A549 (cell line): ENCODE results near the gene ETV7. TPM values are rescaled to one million over a fixed set of nuclear protein-coding genes. Genes with fewer than 3 reads are reported as not detected.

ENCODE experiments used
- ATAC-seq, 2 experiments: fragments of 200-7000 bp in 1 of 2; fragments of >200 bp in 1 of 2; cut with Nextera tagmentation in 1 of 2; cut with Tn5 transposase in 1 of 2; 3 replicates each; pipeline versions ENCODE4 v1.8.0 to v1.9.1; 2018 to 2020; ENCODE audit warnings: mild to moderate bottlenecking in 1 of 2, moderate library complexity in 1 of 2
- CTCF ChIA-PET: fragments of 300-600 bp; sonication (Branson Sonifier 250); formaldehyde crosslinking; extraction: SDS; loops from one replicate; lab custom pipeline; 2021; ENCODE audit warnings: antibody characterized with exemption, inconsistent platforms; lab: Yijun Ruan, JAX
- POLR2A ChIA-PET: fragments of 350-600 bp; formaldehyde crosslinking; extraction: SDS; loops from one replicate; lab custom pipeline; 2021; ENCODE audit warnings: antibody characterized with exemption, inconsistent platforms; lab: Yijun Ruan, JAX
- DNase-seq, 2 experiments: peaks; one replicate each; pipeline versions ENCODE4 v3.0.0 to v3.0.0-alpha.2; 2011 to 2016; ENCODE audit warnings: low read depth in 1 of 2, low spot score in 1 of 2
- FAIRE-seq: peaks from 2 replicates; lab custom pipeline; 2011; peaks lifted over from hg19 to GRCh38; lab: Jason Lieb, UNC
- H3K27ac ChIP-seq, 2 experiments: fragments of >200 bp; sonication (Bioruptor Twin); formaldehyde crosslinking; 3 replicates each; pipeline ENCODE4 v1.5.1; 2016 to 2017
- H3K4me1 ChIP-seq: fragments of >200 bp; sonication (Bioruptor Twin); formaldehyde crosslinking; 3 replicates; pipeline ENCODE4 v1.6.1; 2016
- H3K4me2 ChIP-seq: fragments of >200 bp; sonication (Bioruptor Twin); formaldehyde crosslinking; 3 replicates; pipeline ENCODE4 v1.6.1; 2016
- H3K4me3 ChIP-seq: fragments of >200 bp; sonication (Bioruptor Twin); formaldehyde crosslinking; 3 replicates; pipeline ENCODE4 v1.5.1; 2016
- H3K9me3 ChIP-seq: fragments of >200 bp; sonication (Bioruptor Twin); formaldehyde crosslinking; 3 replicates; pipeline ENCODE4 v1.6.1; 2016
- CBX8 ChIP-seq: fragments of 200-600 bp; sonication (generic); IDR thresholded peaks from 2 replicates; pipeline ENCODE4 v1.6.1; 2016
- CEBPB ChIP-seq, 2 experiments: fragments of >200 bp in 1 of 2; sonication (Bioruptor Twin) in 1 of 2; formaldehyde crosslinking in 1 of 2; IDR thresholded peaks; 2 replicates each; pipeline ENCODE4 v1.6.1; 2012 to 2016
- CHD2 ChIP-seq: fragments of 150-350 bp; IDR thresholded peaks from 2 replicates; pipeline ENCODE4 v1.6.1; 2014; ENCODE audit warnings: low read length; ENCODE audit not compliant: partially characterized antibody
- CHD4 ChIP-seq: fragments of 200-600 bp; sonication (generic); IDR thresholded peaks from 2 replicates; pipeline ENCODE4 v1.6.1; 2016; ENCODE audit warnings: antibody characterized with exemption, mild to moderate bottlenecking, borderline replicate concordance
- EP300 ChIP-seq, 2 experiments: fragments of >200 bp; sonication (Bioruptor Twin); formaldehyde crosslinking; IDR thresholded peaks; 2 replicates in 1 of 2; 3 replicates in 1 of 2; pipeline ENCODE4 v1.6.1; 2016 to 2017
- GATA3 ChIP-seq: IDR thresholded peaks from 2 replicates; pipeline ENCODE4 v1.6.1; 2012; ENCODE audit warnings: borderline replicate concordance
- HDAC2 ChIP-seq: fragments of 200-600 bp; sonication (generic); IDR thresholded peaks from 2 replicates; pipeline ENCODE4 v1.6.1; 2016
- HOXB13 ChIP-seq: fragments of 250-450 bp; sonication (Bioruptor Pico); IDR thresholded peaks from 2 replicates; pipeline ENCODE4 v1.5.0; 2020; ENCODE audit warnings: low read depth, mild to moderate bottlenecking, moderate library complexity
- HOXB5 ChIP-seq: fragments of 250-450 bp; sonication (Bioruptor Pico); IDR thresholded peaks from 2 replicates; pipeline ENCODE4 v1.5.0; 2020; ENCODE audit warnings: mild to moderate bottlenecking, moderate library complexity
- KDM1A ChIP-seq: fragments of 200-600 bp; sonication (generic); IDR thresholded peaks from 2 replicates; pipeline ENCODE4 v1.6.1; 2016; ENCODE audit warnings: low read depth, mild to moderate bottlenecking
- KDM5A ChIP-seq: fragments of 200-600 bp; sonication (generic); IDR thresholded peaks from 2 replicates; pipeline ENCODE4 v1.6.1; 2016; ENCODE audit warnings: antibody characterized with exemption, mild to moderate bottlenecking
- MAZ ChIP-seq: fragments of 150-350 bp; IDR thresholded peaks from 2 replicates; pipeline ENCODE4 v1.6.1; 2014; ENCODE audit warnings: antibody characterized with exemption, low read depth, low read length, borderline replicate concordance
- NFE2L2 ChIP-seq: fragments of 150-350 bp; conservative IDR thresholded peaks from 2 replicates; pipeline ENCODE4 v1.6.1; 2014; ENCODE audit warnings: low read length
- NR3C1 ChIP-seq: fragments of >200 bp; sonication (Bioruptor Twin); formaldehyde crosslinking; IDR thresholded peaks from 3 replicates; pipeline ENCODE4 v1.6.1; 2017
- PHF8 ChIP-seq: fragments of 200-600 bp; sonication (generic); IDR thresholded peaks from 2 replicates; pipeline ENCODE4 v1.6.1; 2016; ENCODE audit warnings: low read depth, mild to moderate bottlenecking, antibody characterized with exemption, moderate library complexity, borderline replicate concordance
- RARB ChIP-seq: fragments of 250-450 bp; sonication (Bioruptor Pico); IDR thresholded peaks from 2 replicates; pipeline ENCODE4 v1.8.0; 2021; ENCODE audit warnings: mild to moderate bottlenecking, moderate library complexity
- RNF2 ChIP-seq: fragments of 200-600 bp; sonication (generic); IDR thresholded peaks from 2 replicates; pipeline ENCODE4 v1.6.1; 2016; ENCODE audit warnings: low read depth, mild to moderate bottlenecking, antibody characterized with exemption, moderate library complexity, borderline replicate concordance
- SMC3 ChIP-seq: fragments of >200 bp; sonication (Bioruptor Twin); formaldehyde crosslinking; IDR thresholded peaks from 3 replicates; pipeline ENCODE4 v1.6.1; 2018; ENCODE audit warnings: inconsistent platforms
- TFCP2L1 ChIP-seq: fragments of 250-450 bp; sonication (Bioruptor Pico); IDR thresholded peaks from 2 replicates; pipeline ENCODE4 v1.5.0; 2021; ENCODE audit warnings: mild to moderate bottlenecking
- ZC3H11A ChIP-seq: fragments of 450-650 bp; IDR thresholded peaks from 2 replicates; pipeline ENCODE4 v1.6.1; 2014; ENCODE audit warnings: antibody characterized with exemption, mild to moderate bottlenecking
- ZFP36 ChIP-seq: fragments of 450-650 bp; IDR thresholded peaks from 2 replicates; pipeline ENCODE4 v1.6.1; 2014; ENCODE audit warnings: borderline replicate concordance; ENCODE audit not compliant: partially characterized antibody
- ZNF302 ChIP-seq: fragments of 250-450 bp; sonication (Bioruptor Pico); IDR thresholded peaks from 2 replicates; pipeline ENCODE4 v1.9.0; 2021; ENCODE audit warnings: inconsistent platforms, mild to moderate bottlenecking, moderate library complexity
- ZSCAN20 ChIP-seq: fragments of 250-450 bp; sonication (Bioruptor Pico); IDR thresholded peaks from 2 replicates; pipeline ENCODE4 v1.8.0; 2022; ENCODE audit warnings: mild to moderate bottlenecking, moderate library complexity
- WGBS: methylation state at CpG from one replicate; pipeline ENCODE4 v1.1.6; 2017; ENCODE audit errors: missing lambda C conversion rate; 5-methylcytosine and 5-hydroxymethylcytosine counted together
- polyA plus RNA-seq, 4 experiments: library from polyadenylated mRNA; depleted of rRNA in 3 of 4; stranded (reverse); fragments of >200 nt; fragmentation: RNase III in 1 of 4; extraction: RNeasy Plus Mini Kit Qiagen cat#74134 plus additional on column Dnase treatment in 1 of 4; gene quantifications; 2 replicates in 3 of 4; 3 replicates in 1 of 4; pipeline ENCODE4 v1.2.3, GENCODE V29; 2011 to 2017
- TF ChIP-seq, protein P1 (sequence below): fragments of 150-350 bp; IDR thresholded peaks from 2 replicates; pipeline ENCODE4 v1.6.1; 2014; ENCODE audit warnings: low read depth, mild to moderate bottlenecking, low read length
- TF ChIP-seq, protein P2 (sequence below): IDR thresholded peaks from 2 replicates; pipeline ENCODE4 v1.6.1; 2012
- TF ChIP-seq, protein P3 (sequence below): IDR thresholded peaks from 2 replicates; pipeline ENCODE4 v1.6.1; 2012
- TF ChIP-seq, protein P4 (sequence below): fragments of >200 bp; sonication (Bioruptor Twin); formaldehyde crosslinking; IDR thresholded peaks from 3 replicates; pipeline ENCODE4 v1.6.1; 2016
- TF ChIP-seq, protein P5 (sequence below): fragments of 450-650 bp; IDR thresholded peaks from 2 replicates; pipeline ENCODE4 v1.6.1; 2014; ENCODE audit warnings: antibody characterized with exemption
- TF ChIP-seq, protein P6 (sequence below): fragments of >200 bp; sonication (Bioruptor Twin); formaldehyde crosslinking; IDR thresholded peaks from 2 replicates; pipeline ENCODE4 v1.6.1; 2016

ETV7 gene
- polyA plus RNA-seq, 2 of the 4 experiments (the other 2 are of a cell fraction): 0.05 TPM; not detected in 1

DNA sequence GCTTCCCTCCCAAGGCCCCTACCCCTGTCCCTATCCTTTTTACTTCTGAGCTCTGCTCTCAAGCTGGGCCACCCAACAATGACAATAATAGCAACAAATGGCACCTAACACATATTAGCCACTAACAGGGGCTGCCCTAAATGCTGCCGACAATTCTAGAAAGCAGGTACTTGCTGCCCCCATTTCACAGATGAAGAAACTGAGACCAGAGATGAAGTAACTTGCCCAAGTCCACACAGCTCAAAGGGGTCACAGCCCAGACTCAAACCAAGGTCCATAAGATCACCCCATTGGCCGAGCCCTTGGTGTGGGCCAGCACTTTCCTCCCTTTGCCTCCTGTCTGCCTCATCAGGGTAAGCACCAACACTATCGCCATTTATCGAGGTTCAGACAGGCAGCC, 62.8 kb downstream of the ETV7 start:
- DNase-seq (no peak), FAIRE-seq (no peak), ATAC-seq (no peak)
- H3K9me3 ChIP-seq: no peaks in the 10 kb centered on the region
- no peaks in the 10 kb centered on the region for H3K4me1 ChIP-seq
- ChIA-PET POLR2A (no interaction called here), CTCF (interaction anchor here (1.7 to 2.1 kb wide), 2 partner anchors 16 to 22 kb away, joined by 5 to 7 read pairs; no protein-coding TSS in a partner anchor)
- WGBS: 100% methylated on average over 1 of the region's 4 CpGs
- TF ChIP-seq, protein P1, sequence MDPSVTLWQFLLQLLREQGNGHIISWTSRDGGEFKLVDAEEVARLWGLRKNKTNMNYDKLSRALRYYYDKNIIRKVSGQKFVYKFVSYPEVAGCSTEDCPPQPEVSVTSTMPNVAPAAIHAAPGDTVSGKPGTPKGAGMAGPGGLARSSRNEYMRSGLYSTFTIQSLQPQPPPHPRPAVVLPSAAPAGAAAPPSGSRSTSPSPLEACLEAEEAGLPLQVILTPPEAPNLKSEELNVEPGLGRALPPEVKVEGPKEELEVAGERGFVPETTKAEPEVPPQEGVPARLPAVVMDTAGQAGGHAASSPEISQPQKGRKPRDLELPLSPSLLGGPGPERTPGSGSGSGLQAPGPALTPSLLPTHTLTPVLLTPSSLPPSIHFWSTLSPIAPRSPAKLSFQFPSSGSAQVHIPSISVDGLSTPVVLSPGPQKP: no peak
- TF ChIP-seq HOXB5 (CRISPR knock-in tag): no peak
- no peak for TF ChIP-seq MAZ
- no peak for TF ChIP-seq EP300 (IDR thresholded peaks at IDR 0.05)
- TF ChIP-seq, protein P2, sequence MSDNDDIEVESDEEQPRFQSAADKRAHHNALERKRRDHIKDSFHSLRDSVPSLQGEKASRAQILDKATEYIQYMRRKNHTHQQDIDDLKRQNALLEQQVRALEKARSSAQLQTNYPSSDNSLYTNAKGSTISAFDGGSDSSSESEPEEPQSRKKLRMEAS: no peak
- no peak for TF ChIP-seq KDM5A
- no peak overlapping the region for H3K4me3 ChIP-seq
- H3K4me2 ChIP-seq: no peak overlapping the region
- no peak overlapping the region for H3K27ac ChIP-seq

DNA sequence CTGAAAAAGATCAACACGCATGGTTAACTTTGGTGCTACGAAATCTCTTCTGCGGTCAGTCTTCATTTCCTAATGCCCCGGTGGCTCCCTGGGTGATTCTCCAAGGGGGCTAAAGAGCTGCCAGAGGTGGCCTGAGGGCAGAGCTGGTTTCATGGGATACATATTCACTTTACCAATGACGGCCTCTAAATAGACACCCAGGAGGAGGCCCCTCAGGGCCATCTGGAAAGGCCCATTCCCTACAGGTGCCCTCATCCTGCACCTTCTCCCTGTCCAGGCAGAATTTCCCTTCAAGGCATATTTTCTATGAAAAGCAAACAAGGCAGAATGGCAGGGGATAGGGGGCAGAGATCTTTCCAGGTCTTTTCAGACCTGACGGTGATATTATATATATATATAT, 63.3 kb downstream of the ETV7 start:
- ATAC-seq (no peak), FAIRE-seq (no peak), DNase-seq (no peak)
- Histone ChIP-seq H3K4me1 (no peaks in the 10 kb centered on the region), H3K4me3 (no peak overlapping the region), H3K4me2 (no peak overlapping the region), H3K27ac (no peak overlapping the region), H3K9me3 (no peaks in the 10 kb centered on the region)
- TF ChIP-seq KDM5A: no peak
- TF ChIP-seq HOXB13 (CRISPR knock-in tag): no peak
- no peak for TF ChIP-seq CHD4
- TF ChIP-seq, protein P3, sequence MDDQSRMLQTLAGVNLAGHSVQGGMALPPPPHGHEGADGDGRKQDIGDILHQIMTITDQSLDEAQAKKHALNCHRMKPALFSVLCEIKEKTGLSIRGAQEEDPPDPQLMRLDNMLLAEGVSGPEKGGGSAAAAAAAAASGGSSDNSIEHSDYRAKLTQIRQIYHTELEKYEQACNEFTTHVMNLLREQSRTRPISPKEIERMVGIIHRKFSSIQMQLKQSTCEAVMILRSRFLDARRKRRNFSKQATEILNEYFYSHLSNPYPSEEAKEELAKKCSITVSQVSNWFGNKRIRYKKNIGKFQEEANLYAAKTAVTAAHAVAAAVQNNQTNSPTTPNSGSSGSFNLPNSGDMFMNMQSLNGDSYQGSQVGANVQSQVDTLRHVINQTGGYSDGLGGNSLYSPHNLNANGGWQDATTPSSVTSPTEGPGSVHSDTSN: no peak
- no peak for TF ChIP-seq CBX8
- no peak for TF ChIP-seq HDAC2
- no peak for TF ChIP-seq GATA3
- CTCF ChIA-PET: interaction anchor here (1.7 to 2.1 kb wide), 2 partner anchors 17 to 22 kb away, joined by 5 to 7 read pairs; no protein-coding TSS in a partner anchor
- 80% methylated on average over 6 of the region's 6 CpGs for WGBS
- POLR2A ChIA-PET: no interaction called here

DNA sequence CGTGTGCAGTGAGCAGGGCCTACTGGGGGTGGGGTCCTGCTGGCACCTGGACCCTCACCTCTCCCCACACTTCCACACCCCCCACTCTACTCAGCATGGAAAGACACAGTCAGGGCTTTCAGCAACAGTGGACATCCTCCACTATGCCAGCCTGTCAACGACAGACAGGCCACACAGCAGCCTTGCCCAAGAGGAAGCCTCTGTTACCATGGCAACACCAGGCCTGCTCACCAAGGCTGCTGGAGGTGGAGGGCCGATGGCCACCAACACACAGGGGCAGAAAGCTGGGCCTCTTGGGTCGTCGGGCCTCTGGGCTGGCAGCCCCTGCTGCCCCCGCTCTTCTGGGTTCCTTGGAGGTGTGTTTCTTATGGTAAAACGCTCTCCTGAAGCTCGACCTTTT, 64.4 kb downstream of the ETV7 start:
- DNase-seq: peak in 1 of 2 experiments; percentile 7

More for the DNA sequence above, 64.4 kb downstream of the ETV7 start:
- Histone ChIP-seq H3K9me3 (no peaks in the 10 kb centered on the region), H3K27ac (no peak overlapping the region), H3K4me1 (no peaks in the 10 kb centered on the region), H3K4me2 (no peak overlapping the region), H3K4me3 (no peak overlapping the region)
- CTCF ChIA-PET: interaction anchor here (1.1 kb wide), 1 partner anchor 18 kb away, joined by 3 read pairs; no protein-coding TSS in a partner anchor
- no peak for FAIRE-seq
- TF ChIP-seq CHD4 (no peak), ZNF302 (no peak), CEBPB (IDR thresholded peaks at IDR 0.05) (no peak), EP300 (IDR thresholded peaks at IDR 0.05) (no peak), CHD2 (no peak), TFCP2L1 (CRISPR knock-in tag) (no peak), NFE2L2 (no peak), ZSCAN20 (CRISPR knock-in tag) (no peak), RNF2 (no peak), ZC3H11A (no peak), RARB (CRISPR knock-in tag) (no peak), KDM1A (no peak), SMC3 (no peak), NR3C1 (no peak), ZFP36 (no peak), PHF8 (no peak)
- TF ChIP-seq, protein P4, sequence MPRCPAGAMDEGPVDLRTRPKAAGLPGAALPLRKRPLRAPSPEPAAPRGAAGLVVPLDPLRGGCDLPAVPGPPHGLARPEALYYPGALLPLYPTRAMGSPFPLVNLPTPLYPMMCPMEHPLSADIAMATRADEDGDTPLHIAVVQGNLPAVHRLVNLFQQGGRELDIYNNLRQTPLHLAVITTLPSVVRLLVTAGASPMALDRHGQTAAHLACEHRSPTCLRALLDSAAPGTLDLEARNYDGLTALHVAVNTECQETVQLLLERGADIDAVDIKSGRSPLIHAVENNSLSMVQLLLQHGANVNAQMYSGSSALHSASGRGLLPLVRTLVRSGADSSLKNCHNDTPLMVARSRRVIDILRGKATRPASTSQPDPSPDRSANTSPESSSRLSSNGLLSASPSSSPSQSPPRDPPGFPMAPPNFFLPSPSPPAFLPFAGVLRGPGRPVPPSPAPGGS: no peak
- TF ChIP-seq, protein P5, sequence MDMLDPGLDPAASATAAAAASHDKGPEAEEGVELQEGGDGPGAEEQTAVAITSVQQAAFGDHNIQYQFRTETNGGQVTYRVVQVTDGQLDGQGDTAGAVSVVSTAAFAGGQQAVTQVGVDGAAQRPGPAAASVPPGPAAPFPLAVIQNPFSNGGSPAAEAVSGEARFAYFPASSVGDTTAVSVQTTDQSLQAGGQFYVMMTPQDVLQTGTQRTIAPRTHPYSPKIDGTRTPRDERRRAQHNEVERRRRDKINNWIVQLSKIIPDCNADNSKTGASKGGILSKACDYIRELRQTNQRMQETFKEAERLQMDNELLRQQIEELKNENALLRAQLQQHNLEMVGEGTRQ: no peak
- TF ChIP-seq, protein P6, sequence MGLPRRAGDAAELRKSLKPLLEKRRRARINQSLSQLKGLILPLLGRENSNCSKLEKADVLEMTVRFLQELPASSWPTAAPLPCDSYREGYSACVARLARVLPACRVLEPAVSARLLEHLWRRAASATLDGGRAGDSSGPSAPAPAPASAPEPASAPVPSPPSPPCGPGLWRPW: no peak
- TF ChIP-seq, protein P3: no peak
- peak in 1 of 2 experiments; percentile 38; a peak in 1 of 6 replicates for ATAC-seq
- WGBS: 55% methylated on average over 7 of the region's 8 CpGs
- POLR2A ChIA-PET: no interaction called here
